HepG2 (cell line): ENCODE data around the gene WWC1. TPM values are rescaled to one million over a fixed set of nuclear protein-coding genes. Genes with fewer than 3 reads are reported as not detected.

Source experiments
- ATAC-seq: fragments of 200-7000 bp; cut with Tn5 transposase; 3 replicates; pipeline ENCODE4 v1.9.1; 2020; ENCODE audit warnings: mild to moderate bottlenecking, moderate library complexity
- BruUV-seq: library from RNA; stranded (reverse); fragments of 400-500 nt; replicated peaks from 2 replicates; lab custom pipeline; 2021; lab: Mats Ljungman, UMichigan
- CTCF ChIA-PET: fragments of 300-600 bp; formaldehyde crosslinking; extraction: SDS; loops from one replicate; lab custom pipeline; 2021; ENCODE audit warnings: low total read pairs, inconsistent platforms, low intra/inter-chr PET ratio; lab: Yijun Ruan, JAX
- POLR2A ChIA-PET: fragments of 350-600 bp; sonication (Branson Sonifier 250); formaldehyde crosslinking; loops from one replicate; lab custom pipeline; 2020; ENCODE audit warnings: antibody characterized with exemption, inconsistent platforms; lab: Yijun Ruan, JAX
- DNase-seq: peaks from one replicate; pipeline ENCODE4 v3.0.0-alpha.2; 2015; ENCODE audit warnings: low spot score
- FAIRE-seq: peaks from 3 replicates; lab custom pipeline; 2011; peaks lifted over from hg19 to GRCh38; lab: Jason Lieb, UNC
- H2AFZ ChIP-seq: one replicate; pipeline ENCODE4 v1.6.1; 2011; ENCODE audit warnings: low read length, inconsistent platforms
- H3K27ac ChIP-seq: fragments of 300-600 bp; 3 replicates; pipeline ENCODE4 v1.8.0; 2011; ENCODE audit warnings: mixed run types, mild to moderate bottlenecking, mixed read lengths, low read length, inconsistent platforms; ENCODE audit not compliant: insufficient read depth; ENCODE audit errors: extremely low read length
- H3K27me3 ChIP-seq, 2 experiments: fragments of 200-600 bp in 1 of 2; 2 replicates in 1 of 2; 3 replicates in 1 of 2; pipeline versions ENCODE4 v1.6.0 to v1.8.0; 2011; ENCODE audit warnings: low read length in 2 of 2, mild to moderate bottlenecking in 2 of 2, moderate library complexity in 2 of 2, inconsistent platforms in 1 of 2; ENCODE audit not compliant: insufficient read depth in 2 of 2, control insufficient read depth in 1 of 2
- H3K36me3 ChIP-seq, 2 experiments: fragments of 200-600 bp in 1 of 2; replicated peaks in 1 of 2; 2 replicates in 1 of 2; 3 replicates in 1 of 2; pipeline versions ENCODE4 v1.5.1 to v1.8.0; 2011; ENCODE audit warnings: low read length in 2 of 2, inconsistent platforms in 1 of 2; ENCODE audit not compliant: insufficient read depth in 2 of 2, control insufficient read depth in 1 of 2
- H3K4me1 ChIP-seq: 2 replicates; pipeline ENCODE4 v1.5.1; 2012; ENCODE audit warnings: low read length, inconsistent platforms; ENCODE audit not compliant: insufficient read depth
- H3K4me2 ChIP-seq: 2 replicates; pipeline ENCODE4 v1.6.0; 2011; ENCODE audit warnings: low read depth, low read length, inconsistent platforms
- H3K4me3 ChIP-seq, 3 experiments: fragments of 200-600 bp in 1 of 3; sonication (generic), shearing (Covaris generic) in 1 of 3; replicated peaks in 1 of 3; 2 replicates each; pipeline ENCODE4 v1.5.1; 2011 to 2016; ENCODE audit warnings: low read length in 3 of 3, inconsistent platforms in 2 of 3, low read depth in 2 of 3, mild to moderate bottlenecking in 2 of 3, control low read depth in 1 of 3, mixed read lengths in 1 of 3; ENCODE audit not compliant: insufficient read depth in 1 of 3
- H3K79me2 ChIP-seq: one replicate; pipeline ENCODE4 v1.6.1; 2011; ENCODE audit warnings: low read length, inconsistent platforms; ENCODE audit not compliant: insufficient read depth
- H3K9ac ChIP-seq: 2 replicates; pipeline ENCODE4 v1.6.0; 2011; ENCODE audit warnings: mild to moderate bottlenecking, low read depth, low read length, inconsistent platforms; ENCODE audit not compliant: insufficient read depth
- H3K9me3 ChIP-seq: 2 replicates; pipeline ENCODE4 v1.5.1; 2012; ENCODE audit warnings: mild to moderate bottlenecking, low read length
- H4K20me1 ChIP-seq: 2 replicates; pipeline ENCODE4 v1.6.0; 2011; ENCODE audit warnings: inconsistent platforms, mild to moderate bottlenecking, low read length, moderate library complexity; ENCODE audit not compliant: insufficient read depth
- ETV5 ChIP-seq: IDR thresholded peaks from 2 replicates; pipeline ENCODE4 v1.6.1; 2018; ENCODE audit warnings: missing biosample characterization, missing genetic modification reagents, inconsistent platforms, borderline replicate concordance
- EZH2 ChIP-seq: conservative IDR thresholded peaks from 2 replicates; pipeline ENCODE4 v1.6.1; 2012; ENCODE audit warnings: mild to moderate bottlenecking, low read depth, low read length, moderate library complexity
- HMGXB4 ChIP-seq, 2 experiments: sonication (generic) in 1 of 2; formaldehyde crosslinking in 1 of 2; IDR thresholded peaks; 2 replicates each; pipeline versions ENCODE4 v1.4.0 to v1.6.1; 2018 to 2020; ENCODE audit warnings: missing genetic modification reagents in 2 of 2, borderline replicate concordance in 1 of 2, low read depth in 1 of 2, mild to moderate bottlenecking in 1 of 2, missing biosample characterization in 1 of 2
- MAFG ChIP-seq: sonication (generic); formaldehyde crosslinking; IDR thresholded peaks from 2 replicates; pipeline ENCODE4 v1.5.1; 2020; ENCODE audit warnings: mild to moderate bottlenecking, missing genetic modification reagents
- MIXL1 ChIP-seq: IDR thresholded peaks from 2 replicates; pipeline ENCODE4 v1.6.1; 2016
- NFKB2 ChIP-seq: sonication (generic); formaldehyde crosslinking; IDR thresholded peaks from 2 replicates; pipeline ENCODE4 v1.4.0; 2020; ENCODE audit warnings: missing genetic modification reagents, borderline replicate concordance
- RAD21 ChIP-seq: fragments of 450-650 bp; formaldehyde crosslinking; IDR thresholded peaks from 2 replicates; pipeline ENCODE4 v1.5.0; 2020; ENCODE audit warnings: mild to moderate bottlenecking
- TCF7 ChIP-seq: sonication (generic); IDR thresholded peaks from 2 replicates; pipeline ENCODE4 v1.6.1; 2016; ENCODE audit warnings: antibody characterized with exemption, low read depth
- TEAD2 ChIP-seq: sonication (generic); formaldehyde crosslinking; IDR thresholded peaks from 2 replicates; pipeline ENCODE4 v1.9.0; 2021; ENCODE audit warnings: missing genetic modification reagents
- TEAD3 ChIP-seq: optimal IDR thresholded peaks from 2 replicates; pipeline ENCODE3; 2016; ENCODE audit warnings: borderline replicate concordance
- ZBTB7A ChIP-seq: sonication (generic); formaldehyde crosslinking; IDR thresholded peaks from 2 replicates; pipeline ENCODE4 v1.8.0; 2022; ENCODE audit warnings: mild to moderate bottlenecking, missing genetic modification reagents
- ZNF30 ChIP-seq: sonication (generic); formaldehyde crosslinking; IDR thresholded peaks from 2 replicates; pipeline ENCODE4 v1.5.0; 2020; ENCODE audit warnings: mild to moderate bottlenecking, missing genetic modification reagents
- ZNF33A ChIP-seq: sonication (generic); formaldehyde crosslinking; IDR thresholded peaks from 2 replicates; pipeline ENCODE4 v1.5.1; 2020; ENCODE audit warnings: missing genetic modification reagents, mild to moderate bottlenecking, moderate library complexity, borderline replicate concordance
- ZNF572 ChIP-seq: sonication (generic); formaldehyde crosslinking; IDR thresholded peaks from 2 replicates; pipeline ENCODE4 v1.5.1; 2020; ENCODE audit warnings: mild to moderate bottlenecking, missing genetic modification reagents
- ZNF644 ChIP-seq: IDR thresholded peaks from 2 replicates; pipeline ENCODE4 v1.6.1; 2016; ENCODE audit warnings: low read depth
- ZNF800 ChIP-seq: sonication (generic); formaldehyde crosslinking; IDR thresholded peaks from 2 replicates; pipeline ENCODE4 v1.4.0; 2020; ENCODE audit warnings: missing genetic modification reagents
- ZNF891 ChIP-seq: sonication (generic); formaldehyde crosslinking; IDR thresholded peaks from 2 replicates; pipeline ENCODE4 v1.5.0; 2020; ENCODE audit warnings: mild to moderate bottlenecking, missing genetic modification reagents
- WGBS: methylation state at CpG from one replicate; pipeline ENCODE4 v1.1.6; 2017; ENCODE audit warnings: low lambda C conversion rate; 5-methylcytosine and 5-hydroxymethylcytosine counted together
- in situ Hi-C: cut with HindIII; loops from 2 replicates; pipeline ENCODE4 v1.10.0; 2017; ENCODE audit warnings: low pct_unique_long_range_greater_than_20kb; ENCODE audit not compliant: extremely low pct_ligation_motif_present
- intact Hi-C: fragments of 100-400 bp; cut with micrococcal nuclease; formaldehyde crosslinking; loops from one replicate; pipeline ENCODE4 v1.10.0; 2022; ENCODE audit not compliant: unreplicated experiment
- polyA plus RNA-seq, 8 experiments: library from polyadenylated mRNA; depleted of rRNA in 3 of 8; stranded (reverse) in 7 of 8; unstranded in 1 of 8; fragments of >200 nt; fragmentation: Illumina TruSeq in 4 of 8; extraction: Trizol in 4 of 8; gene quantifications; 2 replicates each; pipeline versions ENCODE4 v1.2.1 to v1.2.3, GENCODE V29; 2011 to 2016; ENCODE audit warnings: low read depth in 4 of 8, missing spikeins in 1 of 8, mixed read lengths in 1 of 8; ENCODE audit not compliant: insufficient read depth in 1 of 8
- total RNA-seq, 5 experiments: library from RNA; depleted of rRNA; stranded (reverse); fragments of >200 nt; fragmentation: Illumina TruSeq; extraction: Trizol; gene quantifications; 2 replicates each; pipeline ENCODE4 v1.2.3, GENCODE V29; 2016; ENCODE audit warnings: low read depth in 1 of 5
- TF ChIP-seq, protein P1 (sequence below): sonication (generic); formaldehyde crosslinking; IDR thresholded peaks from 2 replicates; pipeline ENCODE4 v1.4.0; 2020; ENCODE audit warnings: missing genetic modification reagents, mild to moderate bottlenecking, borderline replicate concordance

The WWC1 gene
- total and polyA plus RNA-seq, 2 of the 13 experiments (the other 11 are each of a cell fraction or from before 2014, with no cell fraction given): 8.3 to 17.9 TPM

DNA sequence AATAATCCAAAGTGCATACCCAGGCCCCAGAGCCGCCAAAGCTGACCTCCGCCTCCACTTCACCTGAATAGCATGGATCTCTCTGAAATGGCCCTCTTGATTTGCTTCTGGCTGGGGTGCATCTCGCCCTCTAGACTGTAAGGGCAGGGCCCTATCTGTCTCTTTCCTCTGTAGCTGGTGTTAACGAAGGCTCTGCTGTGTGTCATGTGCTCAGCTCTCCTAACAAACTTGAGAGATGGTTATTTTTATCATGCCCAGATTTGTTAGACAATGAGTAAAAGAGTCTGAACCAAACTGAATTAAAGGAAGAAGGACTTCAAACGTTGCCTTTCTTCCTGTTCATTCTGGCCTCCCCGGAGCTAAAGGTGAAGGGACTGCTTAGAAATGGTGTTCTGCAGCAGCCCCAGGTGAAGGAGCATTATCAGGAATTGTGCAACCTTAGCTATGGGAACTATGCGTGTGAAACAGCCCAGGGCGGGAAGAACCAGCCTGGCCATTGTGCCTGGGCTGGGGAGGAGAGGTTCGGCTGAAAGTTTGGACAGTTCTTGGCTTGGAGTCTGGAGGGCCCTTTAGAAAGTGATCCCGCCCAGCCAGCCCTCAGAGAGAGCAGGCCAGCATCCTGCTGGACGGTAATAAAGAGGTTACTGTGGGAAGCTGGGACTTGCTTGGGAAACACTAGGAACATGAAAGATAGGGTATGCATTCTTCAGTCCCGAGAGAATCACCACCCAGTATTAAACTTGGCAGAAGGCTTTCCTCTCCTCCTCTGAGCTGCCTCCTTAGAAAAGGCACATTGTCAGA lies 73.5 kb downstream of the WWC1 start (continued):
- peak; percentile 48; the same call in 1 of the 2 replicates for TF ChIP-seq ZNF644 (CRISPR knock-in tag)
- 0 out of 2 replicates have a peak, but pooled peaks have one; percentile 30 for TF ChIP-seq ZNF891 (CRISPR knock-in tag)
- no peak for TF ChIP-seq EZH2

DNA sequence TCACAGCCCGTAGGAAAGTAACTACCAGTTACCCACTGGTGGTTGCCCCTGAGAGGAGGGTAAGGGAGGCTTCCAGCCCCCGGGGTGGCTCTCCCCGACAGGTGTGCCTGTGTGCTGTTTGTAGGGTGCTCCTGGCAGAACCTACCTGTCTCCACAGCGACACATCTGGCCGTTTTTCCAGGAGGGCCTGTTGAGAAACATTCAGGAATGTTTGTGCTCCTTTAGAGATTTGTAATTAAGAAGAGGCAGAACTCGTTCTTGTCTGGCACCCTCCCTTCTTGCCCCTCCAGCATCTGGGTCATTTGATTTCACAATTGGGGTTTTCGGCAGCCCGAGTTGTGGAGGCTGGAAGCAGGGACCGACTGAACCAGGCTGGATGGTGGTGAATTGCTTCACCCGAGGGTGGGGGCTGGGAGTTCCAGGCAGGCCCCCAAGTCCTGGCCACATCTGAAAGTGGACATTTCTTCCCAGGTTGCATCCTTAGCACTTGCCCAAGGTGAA lies 74.2 kb downstream of the WWC1 start:
- H3K4me3 ChIP-seq: peak overlapping the region in 2 of 3 experiments; percentile 14 to 63; a peak in 2 of 6 replicates
- TF ChIP-seq MAFG (no peak), ZBTB7A (CRISPR knock-in tag) (no peak), ZNF30 (no peak), TEAD2 (no peak), MIXL1 (CRISPR knock-in tag) (no peak), ZNF33A (CRISPR knock-in tag) (no peak), ZNF572 (no peak), HMGXB4 (CRISPR knock-in tag; IDR thresholded peaks at IDR 0.05; ENCODE audit: borderline replicate concordance in 1 of 2, low read depth in 1 of 2) (0 out of 4 replicates have a peak, but pooled peaks of 1 of the 2 experiments have one; percentile 35), NFKB2 (peak; percentile 48; the same call in 1 of the 2 replicates), ETV5 (CRISPR knock-in tag) (no peak), TEAD3 (CRISPR knock-in tag) (peak; percentile 69), TCF7 (no peak), ZNF800 (CRISPR knock-in tag) (no peak), RAD21 (CRISPR knock-in tag) (0 out of 2 replicates have a peak, but pooled peaks have one; percentile 39)
- TF ChIP-seq, protein P1, sequence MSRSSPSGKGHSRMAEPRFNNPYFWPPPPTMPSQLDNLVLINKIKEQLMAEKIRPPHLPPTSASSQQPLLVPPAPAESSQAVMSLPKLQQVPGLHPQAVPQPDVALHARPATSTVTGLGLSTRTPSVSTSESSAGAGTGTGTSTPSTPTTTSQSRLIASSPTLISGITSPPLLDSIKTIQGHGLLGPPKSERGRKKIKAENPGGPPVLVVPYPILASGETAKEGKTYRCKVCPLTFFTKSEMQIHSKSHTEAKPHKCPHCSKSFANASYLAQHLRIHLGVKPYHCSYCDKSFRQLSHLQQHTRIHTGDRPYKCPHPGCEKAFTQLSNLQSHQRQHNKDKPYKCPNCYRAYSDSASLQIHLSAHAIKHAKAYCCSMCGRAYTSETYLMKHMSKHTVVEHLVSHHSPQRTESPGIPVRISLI (CRISPR knock-in tag): no peak

More for the DNA sequence above, 74.2 kb downstream of the WWC1 start:
- FAIRE-seq: no peak
- DNase-seq: peak; percentile 28
- POLR2A ChIA-PET: interaction anchor here (1.1 to 2.6 kb wide), 2 partner anchors 37 to 51 kb away, joined by 6 to 9 read pairs; no protein-coding TSS in a partner anchor
- ATAC-seq: peak; percentile 21
- Histone ChIP-seq H2AFZ (no peak overlapping the region), H3K36me3 (no peaks in the 10 kb centered on the region), H3K27me3 (no peaks in the 10 kb centered on the region), H3K79me2 (no peaks in the 10 kb centered on the region), H3K4me1 (peaks cover 55% of the 10 kb centered on the region), H3K4me2 (peak overlapping the region; percentile 82), H4K20me1 (no peaks in the 10 kb centered on the region), H3K9me3 (no peaks in the 10 kb centered on the region), H3K27ac (peak overlapping the region; percentile 51), H3K9ac (peak overlapping the region; percentile 45)
- intact Hi-C loops (no loop called here), in situ Hi-C loops (no loop called here)
- 14% methylated on average over 9 of the region's 10 CpGs for WGBS
- no TSS peak for BruUV-seq
- CTCF ChIA-PET: no interaction called here
